ENCODE results near the gene CDH4.

The CDH4 gene

GRCh38 chr20:61861858-61862257, 609.8 kb downstream of the CDH4 start:
- DNase-seq = no peak

- DNase-seq = no peak
These were observed 610.8 kb downstream of the CDH4 start for GRCh38 chr20:61862881-61863280.

GRCh38 chr20:61864481-61864880, 612.4 kb downstream of the CDH4 start:
- peak in 2 of 56 donors; percentile 12 to 51 for DNase-seq

- no peak for DNase-seq
These were observed 613.3 kb downstream of the CDH4 start for GRCh38 chr20:61865353-61865752.

GRCh38 chr20:61866165-61866564, 614.1 kb downstream of the CDH4 start:
- DNase-seq = no peak

GRCh38 chr20:61868006-61868405, 615.9 kb downstream of the CDH4 start:
- DNase-seq = no peak

- DNase-seq = no peak
These were observed 616.5 kb downstream of the CDH4 start for GRCh38 chr20:61868466-61869090.

GRCh38 chr20:61869750-61870507, 617.9 kb downstream of the CDH4 start:
- no peak for DNase-seq

- DNase-seq = no peak
These were observed 619.1 kb downstream of the CDH4 start for GRCh38 chr20:61871160-61871559.

- no peak for DNase-seq
These were observed 619.9 kb downstream of the CDH4 start for GRCh38 chr20:61871913-61872312.

- DNase-seq = no peak
These were observed 620.4 kb downstream of the CDH4 start for GRCh38 chr20:61872371-61872900.

GRCh38 chr20:61873651-61874420, 621.8 kb downstream of the CDH4 start:
- DNase-seq = no peak

GRCh38 chr20:61874421-61875068, 622.5 kb downstream of the CDH4 start:
- peak in 2 of 56 donors; percentile 8 to 20 for DNase-seq

- DNase-seq = peak in 31 of 56 donors; percentile 2 to 66 (median 24)
These were observed 623.3 kb downstream of the CDH4 start for GRCh38 chr20:61875221-61875885.

- no peak for DNase-seq
These were observed 623.9 kb downstream of the CDH4 start for GRCh38 chr20:61875996-61876395.

GRCh38 chr20:61876952-61877728, 625.1 kb downstream of the CDH4 start:
- DNase-seq = no peak

- DNase-seq = no peak
These were observed 625.9 kb downstream of the CDH4 start for GRCh38 chr20:61877776-61878477.

GRCh38 chr20:61878478-61879302, 626.6 kb downstream of the CDH4 start:
- no peak for DNase-seq

- no peak for DNase-seq
These were observed 627.2 kb downstream of the CDH4 start for GRCh38 chr20:61879303-61879620.
